IMR-90 (cell line): ENCODE measurements around the gene IQSEC3. TPM values are rescaled to one million over a fixed set of nuclear protein-coding genes. Genes with fewer than 3 reads are reported as not detected.

Experiments used
- ATAC-seq: fragments of 200-7000 bp; cut with Tn5 transposase; 2 replicates; pipeline ENCODE4 v1.9.1; 2020; ENCODE audit warnings: low read depth, mild to moderate bottlenecking, moderate library complexity
- BruUV-seq: library from RNA; stranded (reverse); fragments of 400-500 nt; replicated peaks from 2 replicates; lab custom pipeline; 2021; lab: Mats Ljungman, UMichigan
- CTCF ChIA-PET: fragments of 300-600 bp; formaldehyde crosslinking; extraction: SDS; loops from one replicate; lab custom pipeline; 2021; ENCODE audit warnings: antibody characterized with exemption; lab: Yijun Ruan, JAX
- POLR2A ChIA-PET: fragments of 300-600 bp; sonication (Branson Sonifier 250); formaldehyde crosslinking; loops from one replicate; lab custom pipeline; 2022; ENCODE audit warnings: antibody characterized with exemption; ENCODE audit not compliant: unreplicated experiment; lab: Charles Lee
- DNase-seq: peaks from one replicate; pipeline ENCODE4 v3.0.0; 2013
- H2AFZ ChIP-seq: replicated peaks from 2 replicates; pipeline ENCODE3; 2013; ENCODE audit warnings: low read length, mild to moderate bottlenecking; ENCODE audit not compliant: poor library complexity
- H2AK5ac ChIP-seq: 2 replicates; pipeline ENCODE4 v1.6.1; 2013; ENCODE audit warnings: low read depth, low read length, inconsistent platforms
- H2AK9ac ChIP-seq: replicated peaks from 2 replicates; pipeline ENCODE3; 2013; ENCODE audit warnings: mild to moderate bottlenecking, low read depth, low read length, moderate library complexity; ENCODE audit not compliant: poor library complexity
- H2BK120ac ChIP-seq: 2 replicates; pipeline ENCODE4 v1.6.1; 2013; ENCODE audit warnings: low read depth, low read length, inconsistent platforms
- H2BK15ac ChIP-seq: 3 replicates; pipeline ENCODE4 v1.6.1; 2013; ENCODE audit warnings: low read depth, low read length, inconsistent platforms
- H2BK20ac ChIP-seq: 2 replicates; pipeline ENCODE4 v1.6.1; 2013; ENCODE audit warnings: low read depth, mild to moderate bottlenecking, inconsistent platforms, low read length, moderate library complexity
- H2BK5ac ChIP-seq: 2 replicates; pipeline ENCODE4 v1.6.1; 2013; ENCODE audit warnings: mild to moderate bottlenecking, low read depth, low read length, inconsistent platforms; ENCODE audit not compliant: poor library complexity, severe bottlenecking
- H3K14ac ChIP-seq: replicated peaks from 2 replicates; pipeline ENCODE4 v1.6.1; 2013; ENCODE audit warnings: low read depth, low read length, inconsistent platforms
- H3K18ac ChIP-seq: 2 replicates; pipeline ENCODE4 v1.6.1; 2013; ENCODE audit warnings: low read depth, low read length, control low read depth
- H3K23ac ChIP-seq: 2 replicates; pipeline ENCODE4 v1.6.1; 2013; ENCODE audit warnings: low read depth, low read length, inconsistent platforms
- H3K27ac ChIP-seq: 2 replicates; pipeline ENCODE4 v1.5.1; 2013; ENCODE audit warnings: mild to moderate bottlenecking, control low read depth, low read length; ENCODE audit not compliant: insufficient read depth
- H3K27me3 ChIP-seq: 2 replicates; pipeline ENCODE4 v1.6.1; 2013; ENCODE audit warnings: low read length; ENCODE audit not compliant: control insufficient read depth, insufficient read depth
- H3K36me3 ChIP-seq: 2 replicates; pipeline ENCODE4 v1.6.1; 2013; ENCODE audit warnings: low read length, mixed read lengths; ENCODE audit not compliant: control insufficient read depth, insufficient read depth
- H3K4ac ChIP-seq: 2 replicates; pipeline ENCODE4 v1.6.1; 2013; ENCODE audit warnings: low read depth, low read length, inconsistent platforms
- H3K4me1 ChIP-seq: 2 replicates; pipeline ENCODE4 v1.6.1; 2013; ENCODE audit warnings: low read length, mixed read lengths; ENCODE audit not compliant: control insufficient read depth, insufficient read depth
- H3K4me2 ChIP-seq: 2 replicates; pipeline ENCODE4 v1.6.1; 2013; ENCODE audit warnings: low read depth, mild to moderate bottlenecking, control low read depth, low read length, moderate library complexity
- H3K4me3 ChIP-seq: 2 replicates; pipeline ENCODE4 v1.5.1; 2013; ENCODE audit warnings: low read depth, mild to moderate bottlenecking, control low read depth, low read length, moderate library complexity; ENCODE audit not compliant: insufficient read depth
- H3K56ac ChIP-seq: 2 replicates; pipeline ENCODE4 v1.6.1; 2013; ENCODE audit warnings: low read length, inconsistent platforms; ENCODE audit not compliant: insufficient read depth; ENCODE audit errors: extremely low read depth
- H3K79me1 ChIP-seq, 2 experiments: 2 replicates each; pipeline ENCODE4 v1.6.1; 2013; ENCODE audit warnings: low read length in 2 of 2, inconsistent platforms in 1 of 2, low read depth in 1 of 2
- H3K9ac ChIP-seq: 2 replicates; pipeline ENCODE4 v1.6.1; 2013; ENCODE audit warnings: low read depth, low read length, control low read depth
- H3K9me1 ChIP-seq: 2 replicates; pipeline ENCODE4 v1.6.1; 2013; ENCODE audit warnings: low read length, inconsistent platforms; ENCODE audit not compliant: insufficient read depth
- H3K9me3 ChIP-seq: 2 replicates; pipeline ENCODE4 v1.6.1; 2013; ENCODE audit warnings: low read length; ENCODE audit not compliant: control insufficient read depth, insufficient read depth
- H4K20me1 ChIP-seq: 2 replicates; pipeline ENCODE4 v1.6.1; 2013; ENCODE audit warnings: low read length, inconsistent platforms; ENCODE audit not compliant: insufficient read depth
- H4K5ac ChIP-seq: 2 replicates; pipeline ENCODE4 v1.6.1; 2013; ENCODE audit warnings: mild to moderate bottlenecking, low read depth, low read length, control low read depth
- H4K8ac ChIP-seq, 2 experiments: 2 replicates each; pipeline ENCODE4 v1.6.1; 2013; ENCODE audit warnings: low read depth in 2 of 2, low read length in 2 of 2, control low read depth in 1 of 2, inconsistent platforms in 1 of 2
- H4K91ac ChIP-seq: 2 replicates; pipeline ENCODE4 v1.6.1; 2013; ENCODE audit warnings: low read depth, low read length, inconsistent platforms; ENCODE audit not compliant: insufficient read depth
- BHLHE40 ChIP-seq: fragments of 150-350 bp; IDR thresholded peaks from 2 replicates; pipeline ENCODE4 v1.6.1; 2016; ENCODE audit warnings: mild to moderate bottlenecking, low read depth, low read length
- CEBPB ChIP-seq: IDR thresholded peaks from 2 replicates; pipeline ENCODE4 v1.6.1; 2012; ENCODE audit warnings: low read depth, low read length, improper control_type of control experiment
- CHD1 ChIP-seq: IDR thresholded peaks from 2 replicates; pipeline ENCODE4 v1.6.1; 2012; ENCODE audit warnings: low read depth, low read length, improper control_type of control experiment
- CTCF ChIP-seq: conservative IDR thresholded peaks from 2 replicates; pipeline ENCODE4 v1.5.1; 2012; ENCODE audit warnings: mild to moderate bottlenecking, low read depth, low read length, improper control_type of control experiment
- ELK1 ChIP-seq: fragments of 150-350 bp; IDR thresholded peaks from 2 replicates; pipeline ENCODE4 v1.6.1; 2016; ENCODE audit warnings: low read depth, mild to moderate bottlenecking, low read length, moderate library complexity, borderline replicate concordance
- FOS ChIP-seq: fragments of 150-350 bp; IDR thresholded peaks from 2 replicates; pipeline ENCODE4 v1.6.1; 2016; ENCODE audit warnings: low read depth, low read length
- MAFK ChIP-seq: IDR thresholded peaks from 2 replicates; pipeline ENCODE4 v1.6.1; 2012; ENCODE audit warnings: low read depth, low read length, improper control_type of control experiment
- MAZ ChIP-seq: IDR thresholded peaks from 2 replicates; pipeline ENCODE4 v1.6.1; 2012; ENCODE audit warnings: low read depth, mild to moderate bottlenecking, low read length, improper control_type of control experiment, moderate library complexity, borderline replicate concordance
- MXI1 ChIP-seq: IDR thresholded peaks from 2 replicates; pipeline ENCODE4 v1.6.1; 2012; ENCODE audit warnings: low read depth, mild to moderate bottlenecking, low read length, moderate library complexity, borderline replicate concordance
- NFE2L2 ChIP-seq: fragments of 150-350 bp; IDR thresholded peaks from 2 replicates; pipeline ENCODE4 v1.6.1; 2016; ENCODE audit warnings: low read depth, mild to moderate bottlenecking, low read length
- POLR2A ChIP-seq: IDR thresholded peaks from 2 replicates; pipeline ENCODE4 v1.6.1; 2012; ENCODE audit warnings: mild to moderate bottlenecking, low read depth, low read length
- RAD21 ChIP-seq: IDR thresholded peaks from 2 replicates; pipeline ENCODE4 v1.6.1; 2012; ENCODE audit warnings: low read length, improper control_type of control experiment
- RCOR1 ChIP-seq: IDR thresholded peaks from 2 replicates; pipeline ENCODE4 v1.6.1; 2012; ENCODE audit warnings: mild to moderate bottlenecking, low read length, improper control_type of control experiment; ENCODE audit not compliant: insufficient replicate concordance
- RFX5 ChIP-seq: IDR thresholded peaks from 2 replicates; pipeline ENCODE4 v1.8.0; 2012; ENCODE audit warnings: low read depth, mild to moderate bottlenecking, low read length, moderate library complexity
- SMC3 ChIP-seq: fragments of 150-350 bp; IDR thresholded peaks from 2 replicates; pipeline ENCODE4 v1.6.1; 2016; ENCODE audit warnings: low read depth, mild to moderate bottlenecking, antibody characterized with exemption, low read length, moderate library complexity
- USF2 ChIP-seq: fragments of 150-350 bp; IDR thresholded peaks from 2 replicates; pipeline ENCODE4 v1.6.1; 2017; ENCODE audit warnings: mild to moderate bottlenecking, antibody characterized with exemption, low read length, low read depth
- WGBS, 2 experiments: methylation state at CpG; one replicate each; pipeline versions ENCODE4 v1.1.5 to v1.1.7; 2013; ENCODE audit warnings: missing lambda C conversion rate in 2 of 2; ENCODE audit not compliant: insufficient read length in 1 of 2; ENCODE audit errors: extremely low coverage in 2 of 2; 5-methylcytosine and 5-hydroxymethylcytosine counted together
- dilution Hi-C: fragments of 300-500 bp; cut with HindIII; formaldehyde crosslinking; loops from one replicate; pipeline ENCODE4 v1.14.3; 2018; ENCODE audit warnings: low sequenced_read_pairs; ENCODE audit not compliant: unreplicated experiment
- in situ Hi-C: fragments of 300-500 bp; cut with MboI; formaldehyde crosslinking; loops from 3 replicates; pipeline ENCODE4 v1.14.3; 2019; ENCODE audit warnings: low sequenced_read_pairs, inconsistent platforms, mixed read lengths
- intact Hi-C: fragments of 100-400 bp; cut with micrococcal nuclease; formaldehyde crosslinking; loops from 2 replicates; pipeline ENCODE4 v1.10.0; 2022
- polyA plus RNA-seq, 3 experiments: library from polyadenylated mRNA; depleted of rRNA; stranded (reverse); fragments of >200 nt; gene quantifications; 2 replicates each; pipeline ENCODE4 v1.2.3, GENCODE V29; 2012; ENCODE audit warnings: low replicate concordance in 1 of 3
- total RNA-seq: library from RNA; depleted of rRNA; stranded (reverse); fragments of >200 nt; gene quantifications from 2 replicates; pipeline ENCODE4 v1.2.3, GENCODE V29; 2012

IQSEC3 gene
- total and polyA plus RNA-seq, 2 of the 4 experiments (the other 2 are of a cell fraction) = 0.10 TPM; not detected in 1

- Histone ChIP-seq H3K9ac (no peak overlapping the region), H3K79me1 (no peaks in the 10 kb centered on the region), H2AFZ (no peak overlapping the region), H3K4me2 (no peak overlapping the region), H3K18ac (no peak overlapping the region), H2BK120ac (no peak overlapping the region), H4K8ac (no peak overlapping the region), H3K23ac (no peak overlapping the region), H3K27ac (no peak overlapping the region), H2AK5ac (no peak overlapping the region), H3K4ac (no peak overlapping the region), H3K9me3 (no peaks in the 10 kb centered on the region), H4K20me1 (no peaks in the 10 kb centered on the region), H2AK9ac (no peak overlapping the region), H3K4me1 (no peaks in the 10 kb centered on the region), H2BK20ac (no peak overlapping the region), H2BK5ac (no peak overlapping the region), H3K36me3 (no peaks in the 10 kb centered on the region), H4K5ac (no peak overlapping the region), H2BK15ac (no peak overlapping the region), H3K4me3 (no peak overlapping the region), H4K91ac (no peak overlapping the region), H3K27me3 (peaks cover 56% of the 10 kb centered on the region), H3K14ac (no peak overlapping the region), H3K9me1 (no peaks in the 10 kb centered on the region), H3K56ac (no peak overlapping the region)
- intact Hi-C loops (no loop called here), dilution Hi-C loops (no loop called here), in situ Hi-C loops (no loop called here)
- no TSS peak for BruUV-seq
- ATAC-seq (no peak), DNase-seq (no peak)
- ChIA-PET POLR2A (no interaction called here), CTCF (no interaction called here)
- TF ChIP-seq RFX5 = no peak
- TF ChIP-seq POLR2A = no peak
- no peak for TF ChIP-seq RAD21
- no peak for TF ChIP-seq NFE2L2
- no peak for TF ChIP-seq MXI1
- no peak for TF ChIP-seq ELK1
- no peak for TF ChIP-seq SMC3
- TF ChIP-seq RCOR1 = no peak
- TF ChIP-seq USF2 = no peak
- no peak for TF ChIP-seq CTCF
- TF ChIP-seq MAFK = no peak
- no peak for TF ChIP-seq FOS
- no peak for TF ChIP-seq BHLHE40
- TF ChIP-seq CHD1 = no peak
- TF ChIP-seq MAZ = no peak
- no peak for TF ChIP-seq CEBPB
- WGBS, 2 experiments = no CpG with 5 or more reads among the region's 6 CpGs
Measured at GRCh38 chr12:120951-121350, 54.4 kb downstream of the IQSEC3 start.
